SK-N-SH (cell line): Measurements from ENCODE around the gene GLTP. TPM values are rescaled to one million over a fixed set of nuclear protein-coding genes. Genes with fewer than 3 reads are reported as not detected.
A peak's percentile ranks its signal among the peaks of the same experiment; 100 is the strongest.

Experiments
- CTCF ChIA-PET: fragments of 300-600, 350-600 bp; formaldehyde crosslinking; extraction: SDS; loops from one replicate; lab custom pipeline; 2021; lab: Yijun Ruan, JAX
- POLR2A ChIA-PET: fragments of 350-600 bp; sonication (Branson Sonifier 250); formaldehyde crosslinking; extraction: SDS; loops from one replicate; lab custom pipeline; 2020; ENCODE audit warnings: antibody characterized with exemption, inconsistent platforms; lab: Yijun Ruan, JAX
- DNase-seq: peaks from one replicate; pipeline ENCODE4 v3.0.0; 2012
- H2AFZ ChIP-seq: fragments of 200-600 bp; sonication (generic); 2 replicates; pipeline ENCODE4 v1.8.1; 2016; ENCODE audit warnings: antibody characterized with exemption, mild to moderate bottlenecking, low read depth
- H3F3A ChIP-seq: fragments of 200-600 bp; sonication (generic); replicated peaks from 2 replicates; pipeline ENCODE3; 2016; ENCODE audit warnings: antibody characterized with exemption, mild to moderate bottlenecking; ENCODE audit not compliant: insufficient read depth
- H3K27ac ChIP-seq, 2 experiments: fragments of 200-500 bp in 1 of 2; fragments of 200-600 bp in 1 of 2; sonication (Bioruptor generic) in 1 of 2; sonication (generic), shearing (Covaris generic) in 1 of 2; 2 replicates each; pipeline versions ENCODE4 v1.5.1 to v1.6.1; 2014 to 2016; ENCODE audit warnings: low read depth in 2 of 2, inconsistent platforms in 1 of 2, low read length in 1 of 2, mild to moderate bottlenecking in 1 of 2, mixed read lengths in 1 of 2
- H3K27me3 ChIP-seq: fragments of 200-600 bp; sonication (generic), shearing (Covaris generic); 2 replicates; pipeline ENCODE4 v1.6.1; 2016; ENCODE audit warnings: mixed run types; ENCODE audit not compliant: insufficient read depth
- H3K36me3 ChIP-seq, 2 experiments: fragments of 200-500 bp in 1 of 2; fragments of 200-600 bp in 1 of 2; sonication (Bioruptor generic) in 1 of 2; sonication (generic) in 1 of 2; replicated peaks in 1 of 2; 2 replicates each; pipeline versions ENCODE3 to v1.5.1; 2014 to 2016; ENCODE audit warnings: low read length in 1 of 2, mild to moderate bottlenecking in 1 of 2; ENCODE audit not compliant: insufficient read depth in 2 of 2, control insufficient read depth in 1 of 2
- H3K4me1 ChIP-seq, 2 experiments: fragments of 200-500 bp in 1 of 2; fragments of 200-600 bp in 1 of 2; sonication (Bioruptor generic) in 1 of 2; sonication (generic), shearing (Covaris generic) in 1 of 2; 2 replicates each; pipeline versions ENCODE4 v1.5.1 to v1.6.1; 2014 to 2016; ENCODE audit warnings: low read depth in 1 of 2, low read length in 1 of 2, mixed run types in 1 of 2; ENCODE audit not compliant: insufficient read depth in 2 of 2, control insufficient read depth in 1 of 2
- H3K4me2 ChIP-seq: fragments of 200-600 bp; sonication (generic), shearing (Covaris generic); 2 replicates; pipeline ENCODE4 v1.6.1; 2017; ENCODE audit warnings: mixed run types
- H3K4me3 ChIP-seq, 2 experiments: fragments of 200-500 bp in 1 of 2; fragments of 200-600 bp in 1 of 2; sonication (Bioruptor generic) in 1 of 2; sonication (generic), shearing (Covaris generic) in 1 of 2; 2 replicates each; pipeline versions ENCODE4 v1.5.1 to v1.8.1; 2014 to 2016; ENCODE audit warnings: low read depth in 2 of 2, inconsistent platforms in 1 of 2, low read length in 1 of 2, mild to moderate bottlenecking in 1 of 2, mixed read lengths in 1 of 2, moderate library complexity in 1 of 2
- H3K79me2 ChIP-seq: fragments of 200-600 bp; sonication (generic); 2 replicates; pipeline ENCODE4 v1.8.1; 2017; ENCODE audit warnings: mild to moderate bottlenecking; ENCODE audit not compliant: insufficient read depth
- H3K9ac ChIP-seq: fragments of 200-600 bp; sonication (generic); 2 replicates; pipeline ENCODE4 v1.6.1; 2017; ENCODE audit warnings: mixed run types
- H3K9me2 ChIP-seq: fragments of 200-600 bp; sonication (generic); 2 replicates; pipeline ENCODE4 v1.6.1; 2017; ENCODE audit warnings: mixed run types
- H3K9me3 ChIP-seq: fragments of 200-600 bp; sonication (generic); 2 replicates; pipeline ENCODE4 v1.6.1; 2017; ENCODE audit warnings: mixed run types, mild to moderate bottlenecking, moderate library complexity
- H4K20me1 ChIP-seq: fragments of 200-600 bp; sonication (generic); 2 replicates; pipeline ENCODE4 v1.6.1; 2017; ENCODE audit warnings: mild to moderate bottlenecking, mixed run types; ENCODE audit not compliant: insufficient read depth
- CHD2 ChIP-seq: fragments of 150-350 bp; IDR thresholded peaks from 2 replicates; pipeline ENCODE4 v1.6.1; 2018; ENCODE audit warnings: low read length; ENCODE audit not compliant: partially characterized antibody
- EZH2phosphoT487 ChIP-seq: fragments of 200-600 bp; sonication (generic); IDR thresholded peaks from 2 replicates; pipeline ENCODE4 v1.6.1; 2017; ENCODE audit warnings: low read depth, mixed run types, mild to moderate bottlenecking, antibody characterized with exemption, moderate library complexity, borderline replicate concordance
- FOSL2 ChIP-seq: IDR thresholded peaks from 2 replicates; pipeline ENCODE4 v1.4.0; 2012; ENCODE audit warnings: low read depth, mild to moderate bottlenecking, moderate library complexity, borderline replicate concordance
- FOXJ3 ChIP-seq: sonication (generic); formaldehyde crosslinking; IDR thresholded peaks from 2 replicates; pipeline ENCODE4 v1.5.1; 2020; ENCODE audit warnings: mild to moderate bottlenecking, missing genetic modification reagents
- FOXM1 ChIP-seq: IDR thresholded peaks from 2 replicates; pipeline ENCODE4 v1.4.0; 2012; ENCODE audit warnings: low read depth, mild to moderate bottlenecking
- GATA2 ChIP-seq: sonication (generic); formaldehyde crosslinking; IDR thresholded peaks from 2 replicates; pipeline ENCODE4 v1.5.0; 2020; ENCODE audit warnings: mild to moderate bottlenecking, missing genetic modification reagents
- JUND ChIP-seq: IDR thresholded peaks from 2 replicates; pipeline ENCODE4 v1.4.0; 2012
- MAX ChIP-seq: IDR thresholded peaks from 2 replicates; pipeline ENCODE4 v1.4.0; 2012; ENCODE audit warnings: low read depth
- MEF2A ChIP-seq: IDR thresholded peaks from 2 replicates; pipeline ENCODE4 v1.4.0; 2012; ENCODE audit warnings: low read depth, borderline replicate concordance
- MXI1 ChIP-seq: IDR thresholded peaks from 2 replicates; pipeline ENCODE4 v1.6.1; 2012; ENCODE audit warnings: mild to moderate bottlenecking, low read depth, low read length, improper control_type of control experiment
- PBX3 ChIP-seq: IDR thresholded peaks from 2 replicates; pipeline ENCODE4; 2012
- RAD21 ChIP-seq: IDR thresholded peaks from 2 replicates; pipeline ENCODE4 v1.6.1; 2012; ENCODE audit warnings: mild to moderate bottlenecking, low read length
- RCOR1 ChIP-seq: fragments of 150-350 bp; IDR thresholded peaks from 2 replicates; pipeline ENCODE4 v1.6.1; 2017; ENCODE audit warnings: antibody characterized with exemption, low read length
- SMC3 ChIP-seq: IDR thresholded peaks from 2 replicates; pipeline ENCODE4 v1.6.1; 2012; ENCODE audit warnings: low read depth, low read length, improper control_type of control experiment
- TAF1 ChIP-seq: IDR thresholded peaks from 2 replicates; pipeline ENCODE4 v1.6.1; 2012; ENCODE audit warnings: low read depth, mild to moderate bottlenecking, low read length, moderate library complexity, borderline replicate concordance
- TCF12 ChIP-seq: IDR thresholded peaks from 2 replicates; pipeline ENCODE4 v1.4.0; 2012
- USF2 ChIP-seq: fragments of 150-350 bp; IDR thresholded peaks from 2 replicates; pipeline ENCODE4 v1.6.1; 2017; ENCODE audit warnings: antibody characterized with exemption, low read length, low read depth, borderline replicate concordance
- YY1 ChIP-seq: IDR thresholded peaks from 2 replicates; pipeline ENCODE4 v1.4.0; 2012; ENCODE audit warnings: low read depth, mild to moderate bottlenecking
- ZBTB33 ChIP-seq: IDR thresholded peaks from 2 replicates; pipeline ENCODE4 v1.4.0; 2012; ENCODE audit warnings: low read depth, borderline replicate concordance
- WGBS: methylation state at CpG from one replicate; pipeline ENCODE4 v1.1.6; 2017; ENCODE audit warnings: low lambda C conversion rate; 5-methylcytosine and 5-hydroxymethylcytosine counted together
- polyA plus RNA-seq, 3 experiments: library from polyadenylated mRNA; depleted of rRNA; stranded (reverse); fragments of >200 nt; gene quantifications; 2 replicates each; pipeline ENCODE4 v1.2.3, GENCODE V29; 2012
- TF ChIP-seq, protein P1 (sequence below): IDR thresholded peaks from 2 replicates; pipeline ENCODE4 v1.6.1; 2012; ENCODE audit warnings: mild to moderate bottlenecking, low read depth, low read length, moderate library complexity

GLTP gene
- polyA plus RNA-seq, 1 of the 3 experiments (the other 2 are of a cell fraction) = 23.0 TPM

DNA sequence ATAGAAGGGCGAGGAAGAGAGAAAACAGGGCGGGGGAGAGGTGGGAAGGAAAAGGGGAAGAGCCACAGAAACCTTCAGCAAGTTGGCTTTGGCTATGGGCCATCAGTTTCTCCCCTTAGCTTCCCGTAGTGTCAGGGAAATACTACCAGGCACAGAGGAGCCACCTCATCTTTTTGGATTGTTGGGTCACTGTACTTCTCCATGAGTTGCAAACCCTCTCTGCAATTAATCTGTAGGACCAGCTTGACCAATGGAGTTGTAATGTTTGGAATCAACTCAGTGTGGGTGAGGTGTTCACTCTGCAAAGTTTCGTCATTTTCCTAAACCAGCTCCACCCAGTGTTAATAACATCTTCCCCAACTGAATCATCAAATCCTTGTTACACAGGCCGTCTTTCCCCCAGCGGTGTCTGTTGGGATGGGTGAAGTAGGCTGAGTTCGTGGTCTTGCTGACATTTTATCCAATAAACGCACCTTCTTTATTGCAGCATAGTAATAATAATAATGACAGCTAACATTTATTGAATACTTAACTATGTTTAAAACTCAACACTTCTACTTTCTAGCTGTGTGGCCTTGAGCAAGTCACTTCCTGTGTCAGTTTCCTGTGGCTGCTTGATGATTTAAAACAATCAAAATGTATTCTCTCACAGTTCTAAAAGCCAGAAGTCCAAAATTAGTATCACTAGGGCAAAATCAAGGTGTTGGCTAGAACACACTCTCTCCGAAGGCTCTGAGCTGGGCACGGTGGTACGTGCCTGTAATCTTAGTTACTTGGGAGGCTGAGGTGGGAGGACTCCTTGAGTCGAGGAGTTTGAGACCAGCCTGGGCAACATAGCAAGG, 8.1 kb upstream of the GLTP start:
- WGBS = 67% methylated on average over 12 of the region's 12 CpGs
- CTCF ChIA-PET = interaction anchor here (0.8 to 1.6 kb wide), 3 partner anchors 35 to 43 kb away, joined by 3 to 9 read pairs (median 3); no protein-coding TSS in a partner anchor
- no peak for DNase-seq
- H3K4me2 ChIP-seq = peak overlapping the region; percentile 30; the same call in 1 of the 2 replicates
- H2AFZ ChIP-seq = peak overlapping the region; percentile 64; the same call in 1 of the 2 replicates
- peaks cover 12% of the 10 kb centered on the region for H3F3A ChIP-seq
- TF ChIP-seq MAX (no peak), RAD21 (no peak), TCF12 (no peak), CHD2 (no peak), FOXJ3 (CRISPR knock-in tag) (no peak), GATA2 (CRISPR knock-in tag) (no peak), ZBTB33 (no peak), USF2 (no peak), FOSL2 (no peak; the same call in 1 of the 2 replicates), TAF1 (no peak), EZH2phosphoT487 (no peak), RCOR1 (no peak), MXI1 (no peak), PBX3 (no peak), JUND (no peak), SMC3 (no peak), YY1 (no peak), FOXM1 (no peak), MEF2A (no peak)
- TF ChIP-seq, protein P1, sequence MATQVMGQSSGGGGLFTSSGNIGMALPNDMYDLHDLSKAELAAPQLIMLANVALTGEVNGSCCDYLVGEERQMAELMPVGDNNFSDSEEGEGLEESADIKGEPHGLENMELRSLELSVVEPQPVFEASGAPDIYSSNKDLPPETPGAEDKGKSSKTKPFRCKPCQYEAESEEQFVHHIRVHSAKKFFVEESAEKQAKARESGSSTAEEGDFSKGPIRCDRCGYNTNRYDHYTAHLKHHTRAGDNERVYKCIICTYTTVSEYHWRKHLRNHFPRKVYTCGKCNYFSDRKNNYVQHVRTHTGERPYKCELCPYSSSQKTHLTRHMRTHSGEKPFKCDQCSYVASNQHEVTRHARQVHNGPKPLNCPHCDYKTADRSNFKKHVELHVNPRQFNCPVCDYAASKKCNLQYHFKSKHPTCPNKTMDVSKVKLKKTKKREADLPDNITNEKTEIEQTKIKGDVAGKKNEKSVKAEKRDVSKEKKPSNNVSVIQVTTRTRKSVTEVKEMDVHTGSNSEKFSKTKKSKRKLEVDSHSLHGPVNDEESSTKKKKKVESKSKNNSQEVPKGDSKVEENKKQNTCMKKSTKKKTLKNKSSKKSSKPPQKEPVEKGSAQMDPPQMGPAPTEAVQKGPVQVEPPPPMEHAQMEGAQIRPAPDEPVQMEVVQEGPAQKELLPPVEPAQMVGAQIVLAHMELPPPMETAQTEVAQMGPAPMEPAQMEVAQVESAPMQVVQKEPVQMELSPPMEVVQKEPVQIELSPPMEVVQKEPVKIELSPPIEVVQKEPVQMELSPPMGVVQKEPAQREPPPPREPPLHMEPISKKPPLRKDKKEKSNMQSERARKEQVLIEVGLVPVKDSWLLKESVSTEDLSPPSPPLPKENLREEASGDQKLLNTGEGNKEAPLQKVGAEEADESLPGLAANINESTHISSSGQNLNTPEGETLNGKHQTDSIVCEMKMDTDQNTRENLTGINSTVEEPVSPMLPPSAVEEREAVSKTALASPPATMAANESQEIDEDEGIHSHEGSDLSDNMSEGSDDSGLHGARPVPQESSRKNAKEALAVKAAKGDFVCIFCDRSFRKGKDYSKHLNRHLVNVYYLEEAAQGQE = no peak
- no peak overlapping the region for H3K4me3 ChIP-seq
- H3K9ac ChIP-seq = no peak overlapping the region; the same call in 1 of the 2 replicates
- no peaks in the 10 kb centered on the region for H3K9me2 ChIP-seq
- H4K20me1 ChIP-seq = no peaks in the 10 kb centered on the region
- H3K9me3 ChIP-seq = no peaks in the 10 kb centered on the region
- POLR2A ChIA-PET = no interaction called here
- H3K27ac ChIP-seq = peak overlapping the region in 1 of 2 experiments; percentile 58; a peak in 2 of 4 replicates
- H3K36me3 ChIP-seq = no peaks in the 10 kb centered on the region
- no peaks in the 10 kb centered on the region for H3K27me3 ChIP-seq
- peaks cover 0 to 10% of the 10 kb centered on the region in 2 experiments; a peak in 2 of 4 replicates for H3K4me1 ChIP-seq
- H3K79me2 ChIP-seq = no peaks in the 10 kb centered on the region
